ENCODE measurements around the gene ITPR3.

The ITPR3 gene

GRCh38 chr6:33711140-33712129, 90.3 kb downstream of the ITPR3 start, which contains the start of gene UQCC2:
TSS of gene UQCC2 (minus strand) at chr6:33711700. CDS start at chr6:33711686, 14 bp downstream.
- in situ Hi-C loops (cut with HindIII; ENCODE audit: low sequenced_read_pairs), result no loop called here

GRCh38 chr6:33712914-33713313, 91.8 kb downstream of the ITPR3 start:
- in situ Hi-C loops (cut with HindIII; ENCODE audit: low sequenced_read_pairs), result no loop called here

GRCh38 chr6:33713786-33714185, 92.7 kb downstream of the ITPR3 start:
- in situ Hi-C loops (cut with HindIII; ENCODE audit: low sequenced_read_pairs), result no loop called here

DNA sequence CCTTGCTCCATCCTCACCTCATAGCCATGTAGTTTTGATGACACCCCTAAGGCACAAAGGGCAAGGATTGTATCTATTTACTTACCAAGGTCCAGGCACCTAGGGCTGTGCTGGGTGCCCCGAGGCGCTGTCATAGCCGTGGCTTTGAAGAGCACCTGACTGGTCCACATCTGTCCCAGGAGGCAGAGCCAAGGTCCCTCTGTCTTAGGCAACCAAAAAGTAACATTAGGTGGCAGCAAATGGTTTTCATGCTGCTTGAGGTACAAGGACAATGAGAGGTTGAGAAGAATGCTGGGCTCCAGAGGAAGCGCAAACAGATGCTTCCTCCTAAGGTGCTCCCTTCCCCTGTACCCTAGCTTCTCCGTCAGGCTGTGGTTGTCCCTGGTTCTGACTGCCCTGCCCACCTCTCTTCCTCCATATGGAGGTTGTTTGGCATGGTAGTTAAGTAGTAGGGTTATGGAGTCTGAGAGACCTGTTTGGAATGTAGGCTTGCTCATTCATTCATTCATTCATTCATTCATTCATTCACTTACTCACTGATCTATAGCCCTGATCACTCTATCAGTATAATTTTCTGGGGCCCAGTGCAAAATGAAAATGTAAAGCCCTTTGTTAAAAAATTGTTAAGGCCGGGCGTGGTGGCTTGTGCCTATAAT, 93.4 kb downstream of the ITPR3 start:
- in situ Hi-C loops (cut with HindIII; ENCODE audit: low sequenced_read_pairs), result no loop called here

DNA sequence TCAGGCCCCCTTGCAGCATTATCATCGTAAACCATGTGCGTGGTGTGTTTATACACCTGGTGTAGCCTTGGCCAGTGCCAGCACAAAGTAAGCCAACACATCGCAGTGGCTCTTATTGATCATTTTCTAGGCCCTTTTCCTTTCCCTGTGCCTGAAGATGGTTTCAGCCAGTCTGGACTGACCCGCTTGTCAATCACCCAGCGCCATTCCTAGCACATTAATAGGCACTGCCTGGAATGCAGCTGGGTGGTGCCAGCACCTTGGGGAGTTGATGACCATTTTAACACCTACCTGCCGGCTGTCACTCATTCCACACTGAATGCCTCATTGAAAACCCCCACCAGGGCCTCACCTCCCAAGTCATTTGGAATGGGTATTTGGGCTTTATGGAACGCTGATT, 95.3 kb downstream of the ITPR3 start:
- in situ Hi-C loops (cut with HindIII; ENCODE audit: low sequenced_read_pairs), result no loop called here

GRCh38 chr6:33716890-33717632, 95.9 kb downstream of the ITPR3 start:
- in situ Hi-C loops (cut with HindIII; ENCODE audit: low sequenced_read_pairs), result no loop called here

DNA sequence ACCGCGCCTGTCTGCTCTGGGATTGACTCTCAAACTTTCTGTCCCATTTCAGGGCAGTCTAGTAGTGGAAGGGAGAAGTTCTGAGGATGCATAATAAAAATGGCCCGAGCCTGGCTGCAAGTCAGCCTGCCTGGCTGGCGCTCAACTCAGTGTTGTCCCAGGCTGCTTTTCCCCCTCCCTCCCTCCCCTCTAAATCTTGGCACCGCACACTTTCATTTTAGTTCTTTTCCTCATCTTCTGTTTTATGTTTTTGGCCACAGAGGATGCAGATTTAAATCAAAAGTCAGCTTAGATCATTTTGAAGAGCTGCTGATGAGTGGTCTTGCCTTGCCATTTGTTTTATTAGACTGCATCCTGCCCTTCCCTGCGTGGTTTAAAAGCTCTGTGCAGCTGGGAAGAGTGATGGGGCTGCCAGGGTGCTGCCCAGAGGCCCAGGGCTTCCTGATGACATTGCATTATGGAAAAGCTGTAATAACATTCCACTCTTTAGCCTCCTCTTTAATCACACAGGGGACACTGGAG, 96.9 kb downstream of the ITPR3 start:
- in situ Hi-C loops (cut with HindIII; ENCODE audit: low sequenced_read_pairs), result no loop called here

- in situ Hi-C loops (cut with HindIII; ENCODE audit: low sequenced_read_pairs), result no loop called here
These were observed 97.6 kb downstream of the ITPR3 start for GRCh38 chr6:33718713-33719112.

DNA sequence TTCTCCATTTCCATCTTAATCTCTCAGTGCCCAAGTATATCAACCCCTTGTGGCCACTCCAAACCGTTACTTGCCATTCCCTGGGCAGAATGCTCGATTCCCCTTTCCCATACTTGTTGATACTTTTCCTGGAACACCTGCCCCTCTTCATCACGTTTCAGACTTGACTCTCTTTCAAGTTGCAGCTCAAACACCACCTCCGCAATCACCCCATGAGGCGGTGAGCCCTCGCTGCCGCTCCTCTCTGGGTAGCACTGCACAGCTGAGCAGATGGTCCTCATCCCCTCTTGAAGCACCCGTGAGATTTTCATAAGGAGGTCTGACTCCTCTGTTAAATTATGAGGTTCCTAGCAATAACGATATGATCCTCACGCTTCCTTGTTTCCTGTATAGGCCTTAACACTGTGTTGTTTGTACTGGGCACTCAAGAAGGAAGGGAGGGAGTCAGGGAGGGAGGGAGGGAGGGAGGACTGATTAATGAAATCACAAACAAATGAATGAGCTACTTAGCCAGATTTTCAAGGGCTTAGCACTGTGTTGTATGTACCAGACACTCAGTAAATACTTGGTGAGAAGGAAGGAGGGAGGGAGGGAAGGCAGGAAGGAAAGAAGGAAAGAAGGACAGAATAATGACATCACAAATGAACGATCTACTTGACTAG, 98.3 kb downstream of the ITPR3 start:
- in situ Hi-C loops (cut with HindIII; ENCODE audit: low sequenced_read_pairs), result no loop called here

GRCh38 chr6:33720998-33721397, 99.9 kb downstream of the ITPR3 start:
- in situ Hi-C loops (cut with HindIII; ENCODE audit: low sequenced_read_pairs), result no loop called here

DNA sequence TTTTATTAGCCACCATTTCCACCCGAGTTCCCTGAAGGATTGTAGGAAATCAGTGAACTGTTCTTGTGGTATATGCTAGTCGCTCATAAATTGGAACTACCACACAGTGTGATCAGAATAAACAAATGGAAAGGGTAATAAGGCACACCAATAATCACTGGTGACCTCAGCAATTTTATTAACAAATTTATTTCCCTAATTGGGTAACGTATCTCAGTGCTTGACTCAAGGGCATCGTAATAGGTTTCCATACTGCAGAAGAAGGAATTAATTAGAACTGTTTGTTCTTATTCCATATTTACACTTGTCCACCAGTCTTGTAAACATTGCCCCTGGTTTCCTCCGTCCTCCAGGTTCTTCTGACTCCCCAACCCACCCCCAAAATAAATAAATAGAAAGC, 100.4 kb downstream of the ITPR3 start:
- in situ Hi-C loops (cut with HindIII; ENCODE audit: low sequenced_read_pairs), result no loop called here

GRCh38 chr6:33722103-33722623, 101.0 kb downstream of the ITPR3 start:
- in situ Hi-C loops (cut with HindIII; ENCODE audit: low sequenced_read_pairs), result no loop called here

DNA sequence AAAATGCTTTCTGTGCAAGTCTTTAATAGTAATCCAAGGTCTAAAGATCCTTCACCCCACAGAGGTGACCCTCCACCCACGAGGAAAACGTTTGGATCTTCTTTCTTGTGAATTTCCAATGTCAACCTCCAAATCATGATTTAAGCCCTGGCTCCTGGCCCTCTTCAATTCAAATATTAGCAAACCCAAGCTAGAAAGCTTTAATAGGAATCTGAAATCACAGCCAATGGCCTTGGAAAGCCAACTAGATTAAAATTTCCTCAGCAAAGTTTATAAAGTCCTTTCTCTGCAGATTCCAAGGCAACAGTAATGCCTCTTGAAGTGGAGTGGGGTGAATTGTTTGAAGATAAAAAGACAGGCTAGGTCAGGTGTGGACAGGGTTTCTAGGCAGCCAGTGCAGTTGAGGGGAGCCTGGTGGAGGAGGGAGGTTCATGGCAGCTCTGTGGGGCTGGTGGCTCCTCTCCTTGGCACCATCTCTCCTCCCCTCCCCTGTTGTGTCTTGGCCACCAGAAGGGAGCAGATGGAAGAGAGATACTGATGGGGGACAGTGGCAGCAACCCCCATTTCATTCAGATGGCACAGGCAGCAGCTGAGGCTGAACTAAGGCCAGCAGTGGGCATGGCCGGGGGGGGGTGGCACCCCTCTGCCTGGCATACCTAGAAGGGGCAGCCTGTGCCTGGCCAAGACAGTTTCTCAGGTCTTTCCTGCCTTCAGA, 102.4 kb downstream of the ITPR3 start:
- in situ Hi-C loops (cut with HindIII; ENCODE audit: low sequenced_read_pairs), result no loop called here

GRCh38 chr6:33724102-33725023, 103.2 kb downstream of the ITPR3 start:
- in situ Hi-C loops (cut with HindIII; ENCODE audit: low sequenced_read_pairs), result no loop called here

- in situ Hi-C loops (cut with HindIII; ENCODE audit: low sequenced_read_pairs), result no loop called here
These were observed 104.1 kb downstream of the ITPR3 start for GRCh38 chr6:33725222-33725621.

DNA sequence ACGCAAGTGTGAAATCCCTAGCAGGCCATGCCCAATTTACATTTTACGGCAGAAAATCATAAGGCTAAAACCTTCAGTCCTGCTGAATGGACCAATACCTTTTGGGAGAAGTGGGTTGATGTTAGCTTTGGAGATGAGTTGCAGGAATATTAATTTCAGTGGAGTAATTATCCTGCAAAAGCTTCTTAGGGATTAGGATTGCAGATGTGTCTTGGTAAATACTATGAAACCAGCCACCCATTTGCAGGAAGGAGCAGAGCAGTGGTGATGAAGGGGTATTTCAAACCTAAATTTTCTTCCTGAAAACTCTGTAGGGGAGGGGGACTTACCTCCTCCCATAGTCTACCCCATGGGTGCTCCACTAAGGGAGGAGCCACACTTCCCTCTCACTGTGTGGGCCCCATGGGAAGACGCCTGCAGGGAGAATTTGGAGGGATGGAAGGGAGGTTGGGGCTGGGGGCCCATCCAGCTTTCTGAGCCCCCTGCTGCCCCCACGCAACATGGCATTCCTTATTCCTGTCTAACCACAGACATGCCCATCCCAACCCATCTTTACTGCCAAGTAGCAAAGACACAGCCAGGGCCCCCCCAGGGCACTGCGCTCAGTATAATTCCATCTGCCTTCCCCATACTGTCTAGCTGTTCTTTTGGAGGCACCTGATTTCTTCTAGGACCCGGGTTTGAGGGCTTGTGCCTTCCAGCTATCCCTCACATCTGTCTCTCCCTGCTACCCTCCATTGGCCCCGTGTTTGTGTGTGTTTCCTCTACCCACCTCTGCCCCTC, 105.0 kb downstream of the ITPR3 start:
- in situ Hi-C loops (cut with HindIII; ENCODE audit: low sequenced_read_pairs), result no loop called here

DNA sequence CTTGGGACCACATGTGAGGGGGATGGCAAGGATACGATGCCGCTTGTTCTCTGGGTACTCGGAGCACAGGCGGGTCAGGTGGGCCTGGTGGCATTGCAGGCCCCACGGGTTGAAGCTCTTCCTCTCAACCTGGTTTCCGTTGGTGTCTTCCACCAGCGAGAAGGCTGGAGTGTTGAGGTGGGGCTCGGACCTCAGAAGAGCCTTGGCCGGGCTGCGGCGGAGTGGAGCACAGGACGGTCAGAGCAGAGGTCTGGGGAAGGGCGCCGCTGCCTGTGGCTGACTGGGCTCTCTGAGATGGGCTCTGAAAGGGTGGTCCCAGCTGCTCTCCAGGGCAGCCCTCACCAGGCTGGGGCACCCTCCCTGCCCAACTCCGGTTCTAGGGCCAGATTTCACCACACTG, 105.6 kb downstream of the ITPR3 start:
- in situ Hi-C loops (cut with HindIII; ENCODE audit: low sequenced_read_pairs), result no loop called here

GRCh38 chr6:33727126-33727525, 106.0 kb downstream of the ITPR3 start:
- in situ Hi-C loops (cut with HindIII; ENCODE audit: low sequenced_read_pairs), result no loop called here
